Fibroblast of skin of scalp (primary cell): ENCODE measurements around the gene TRAF6. TPM values are rescaled to one million over a fixed set of nuclear protein-coding genes. Genes with fewer than 3 reads are reported as not detected.
"Not testable (repeated sequence)": the region's sequence is repeated elsewhere in the genome, so short reads cannot be mapped to it uniquely, and the experiment has no call there.

Experiments
- DNase-seq: peaks from one replicate; pipeline ENCODE4 v3.0.0-alpha.2; 2013
- polyA plus RNA-seq, 2 experiments: library from polyadenylated mRNA; unstranded; fragments of 120-200 nt; gene quantifications; one replicate each; pipeline ENCODE4 v1.2.1, GENCODE V29; 2013; ENCODE audit not compliant: insufficient read length in 2 of 2

The TRAF6 gene, protein sequence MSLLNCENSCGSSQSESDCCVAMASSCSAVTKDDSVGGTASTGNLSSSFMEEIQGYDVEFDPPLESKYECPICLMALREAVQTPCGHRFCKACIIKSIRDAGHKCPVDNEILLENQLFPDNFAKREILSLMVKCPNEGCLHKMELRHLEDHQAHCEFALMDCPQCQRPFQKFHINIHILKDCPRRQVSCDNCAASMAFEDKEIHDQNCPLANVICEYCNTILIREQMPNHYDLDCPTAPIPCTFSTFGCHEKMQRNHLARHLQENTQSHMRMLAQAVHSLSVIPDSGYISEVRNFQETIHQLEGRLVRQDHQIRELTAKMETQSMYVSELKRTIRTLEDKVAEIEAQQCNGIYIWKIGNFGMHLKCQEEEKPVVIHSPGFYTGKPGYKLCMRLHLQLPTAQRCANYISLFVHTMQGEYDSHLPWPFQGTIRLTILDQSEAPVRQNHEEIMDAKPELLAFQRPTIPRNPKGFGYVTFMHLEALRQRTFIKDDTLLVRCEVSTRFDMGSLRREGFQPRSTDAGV
- 7.7 TPM for polyA plus RNA-seq (2013, experiment 1 of 2; ENCODE audit: insufficient read length)
- polyA plus RNA-seq (2013, experiment 2 of 2; ENCODE audit: insufficient read length) = 8.7 TPM

DNA sequence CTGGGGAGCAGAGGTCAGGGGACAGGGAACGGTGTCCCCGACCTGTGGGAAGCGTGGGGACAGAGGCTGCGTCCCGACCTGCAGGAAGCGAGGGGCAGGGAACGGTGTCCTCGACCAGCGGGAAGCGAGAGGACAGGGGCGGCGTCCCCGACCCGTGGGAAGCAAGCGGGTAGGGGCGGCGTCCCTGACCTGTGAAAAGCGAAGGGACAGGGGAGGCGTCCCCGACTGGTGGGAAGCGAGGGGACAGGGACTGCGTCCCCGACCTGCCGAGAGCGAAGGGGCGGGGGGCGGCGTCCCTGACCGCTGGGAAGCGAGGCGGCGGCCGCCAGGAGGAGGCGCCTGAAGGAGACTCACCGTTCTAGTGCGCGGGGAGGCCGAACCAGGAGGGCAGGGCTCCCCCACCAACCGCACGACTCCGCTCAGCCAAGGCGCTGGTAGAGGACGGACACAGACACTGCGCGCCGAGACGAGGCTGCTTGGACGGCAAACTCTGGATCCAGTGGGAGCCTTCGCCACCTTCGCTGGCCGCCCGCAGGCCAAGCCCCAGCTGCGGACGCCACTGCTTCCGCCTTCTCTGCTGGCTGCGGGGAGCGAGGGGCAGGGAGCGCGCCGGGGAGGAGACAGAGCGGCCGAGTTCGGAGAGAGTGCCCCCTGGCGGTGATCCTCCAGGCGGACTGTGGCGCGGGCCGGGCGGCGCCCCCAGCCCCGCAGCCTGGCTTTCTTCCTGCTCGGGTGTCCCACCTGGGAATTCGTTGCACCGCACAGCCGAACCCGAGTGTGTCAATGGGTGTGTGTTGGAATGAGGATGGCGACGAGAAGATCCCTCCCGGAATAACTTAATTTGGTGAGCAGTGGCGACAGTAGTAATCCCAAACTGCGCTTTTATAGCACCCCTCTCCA, at the start of gene TRAF6:
Gene TRAF6, minus strand, starts transcription at position 579 of the 900 bp plus-strand sequence. CDS start 8,757 bp downstream, outside the sequence.
- DNase-seq = peak; percentile 85

DNA sequence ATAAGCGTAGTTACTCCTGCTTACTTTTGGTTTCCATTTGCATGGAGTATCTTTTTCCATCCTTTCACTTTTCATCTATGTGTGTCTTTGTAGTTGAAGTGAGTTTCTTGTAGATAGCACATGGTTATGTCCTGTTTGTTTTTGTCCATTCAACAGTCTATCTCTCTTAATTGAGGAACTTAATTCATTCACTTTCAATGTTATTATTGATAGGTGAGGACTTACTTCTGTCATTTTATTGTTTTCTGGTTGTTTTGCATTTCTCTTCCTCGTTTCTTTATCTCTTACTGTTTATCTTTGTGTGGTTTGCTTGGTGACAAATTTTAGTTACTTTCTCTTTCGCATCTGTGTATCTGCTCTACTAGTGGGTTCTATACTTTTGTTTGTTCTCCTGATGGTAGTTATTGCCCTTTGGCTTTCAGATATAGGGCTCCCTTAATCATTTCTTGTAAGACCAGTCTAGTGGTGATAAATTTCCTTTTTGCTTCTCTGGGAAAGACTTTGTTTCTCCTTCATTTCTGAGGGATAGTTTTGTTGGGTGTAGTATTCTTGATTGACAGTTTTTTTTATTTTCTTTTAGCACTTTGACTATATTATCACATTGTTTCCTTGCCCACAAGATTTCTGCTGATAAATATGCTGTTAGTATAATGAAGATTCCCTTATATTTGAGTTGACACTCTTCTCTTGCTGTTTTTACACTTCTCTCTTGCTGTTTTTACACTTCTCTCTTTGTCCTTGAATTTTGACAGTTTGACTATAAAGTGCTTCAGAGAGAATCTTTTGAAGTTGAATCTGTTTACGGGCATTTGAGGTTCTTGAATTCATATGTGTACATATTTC, 48.7 kb upstream of the TRAF6 start:
- no peak for DNase-seq

DNA sequence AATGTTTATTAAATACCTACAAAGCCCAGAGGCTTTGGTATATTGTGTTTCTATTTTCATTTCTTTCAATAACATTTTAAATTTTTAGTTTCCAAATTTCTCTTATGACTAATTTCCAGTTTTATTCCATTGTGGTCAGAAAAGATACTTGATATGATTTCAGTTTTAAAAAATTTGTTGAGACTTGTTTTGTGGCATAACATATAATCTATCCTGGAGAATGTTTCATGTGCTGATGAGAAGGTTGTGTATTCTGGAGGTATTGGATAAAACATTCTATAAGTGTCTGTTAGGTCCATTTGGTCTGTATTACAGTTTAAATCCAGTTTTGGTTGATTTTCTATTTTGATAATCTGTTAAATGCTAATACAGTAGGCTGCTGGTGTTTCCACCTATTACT, 47.9 kb upstream of the TRAF6 start:
- DNase-seq = no peak

DNA sequence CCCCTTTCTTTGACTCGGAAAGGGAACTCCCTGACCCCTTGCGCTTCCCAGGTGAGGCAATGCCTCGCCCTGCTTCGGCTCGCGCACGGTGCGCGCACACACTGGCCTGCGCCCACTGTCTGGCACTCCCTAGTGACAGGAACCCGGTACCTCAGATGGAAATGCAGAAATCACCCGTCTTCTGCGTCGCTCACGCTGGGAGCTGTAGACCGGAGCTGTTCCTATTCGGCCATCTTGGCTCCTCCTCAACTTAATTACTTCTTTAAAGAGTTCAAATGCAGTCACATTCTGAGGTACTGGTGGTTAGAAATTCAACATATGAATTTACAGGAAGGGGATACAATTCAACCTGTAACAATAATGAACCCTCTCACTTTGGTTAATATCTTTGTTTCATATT, 47.3 kb upstream of the TRAF6 start:
- DNase-seq = not testable (repeated sequence)

DNA sequence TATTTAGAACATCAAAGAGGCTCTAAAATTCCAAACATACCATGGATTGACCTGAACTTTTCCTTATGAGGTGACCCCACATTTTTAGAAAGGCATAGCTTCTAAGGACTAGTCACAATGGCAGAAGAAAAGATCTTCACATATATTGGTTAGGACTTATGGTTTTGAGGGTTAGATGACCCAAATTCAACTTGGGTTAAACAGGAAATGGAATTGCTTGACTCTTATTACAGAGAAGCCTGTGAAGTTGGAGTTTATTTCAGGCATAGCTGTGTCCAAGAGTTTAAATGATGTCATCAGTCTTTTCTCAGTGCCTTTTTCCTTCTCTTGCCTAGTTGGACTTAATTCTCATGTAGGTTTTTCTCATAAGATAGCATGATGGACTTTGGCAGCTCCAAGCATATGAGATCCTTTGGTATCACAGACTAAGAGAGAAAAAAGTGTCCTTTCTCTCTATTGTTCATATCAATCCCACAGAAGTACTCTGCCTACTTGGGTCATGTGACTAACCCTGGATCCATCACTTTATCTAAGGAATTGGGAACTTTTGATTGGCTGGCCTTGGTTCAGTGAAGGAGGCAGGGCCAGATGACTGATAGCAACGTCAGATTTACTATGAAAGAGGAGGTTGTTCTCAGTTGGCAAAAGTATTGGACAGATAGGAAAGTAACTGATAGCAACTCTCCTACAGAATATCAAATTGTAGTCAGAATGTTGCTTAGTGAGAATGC, 40.5 kb upstream of the TRAF6 start:
- DNase-seq = no peak

DNA sequence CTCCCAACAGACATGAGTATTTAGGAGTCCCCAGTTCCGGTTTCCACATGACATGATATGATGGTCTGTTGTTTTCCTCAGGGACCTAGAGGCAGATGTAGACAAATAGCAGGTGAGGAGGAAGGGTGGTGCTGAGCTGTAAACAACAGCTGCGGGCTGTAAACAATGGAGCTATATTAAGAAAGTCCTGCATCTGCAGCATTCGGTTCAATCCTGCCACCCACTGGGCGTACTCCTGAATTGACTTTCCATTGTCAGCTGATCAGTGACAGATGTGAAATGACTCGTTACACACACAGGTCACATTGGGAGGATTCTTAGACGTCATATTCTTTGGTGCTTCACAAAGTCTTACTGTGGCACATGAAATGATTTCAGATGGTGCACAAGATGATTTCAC, 30.9 kb upstream of the TRAF6 start:
- DNase-seq = peak; percentile 37

DNA sequence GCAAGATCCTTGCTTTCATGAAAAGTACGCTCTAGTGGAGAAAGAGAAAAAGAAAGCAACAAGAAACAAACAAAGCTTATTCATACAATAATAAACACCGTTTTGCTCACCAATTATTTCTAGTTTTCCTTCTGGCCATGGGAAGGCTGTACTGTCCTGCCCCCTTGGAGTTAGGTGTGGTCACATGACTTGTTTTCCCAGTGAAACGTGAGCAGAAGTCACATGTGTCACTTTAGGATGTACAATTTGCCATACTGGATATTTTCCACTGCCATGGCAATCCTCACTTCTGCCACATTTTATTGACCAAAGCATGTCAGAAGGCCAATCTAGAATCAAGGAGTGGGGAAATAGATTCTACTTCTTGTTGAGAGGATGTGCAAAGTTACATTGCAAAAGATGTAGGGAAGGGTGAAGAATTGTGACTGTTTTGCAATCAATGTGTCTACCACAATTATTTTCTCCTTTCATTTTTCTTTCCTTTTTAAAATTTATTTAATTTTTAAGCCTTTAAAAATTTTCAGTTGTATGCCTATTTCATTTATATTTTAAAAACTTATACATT, 24.3 kb upstream of the TRAF6 start:
- no peak for DNase-seq

DNA sequence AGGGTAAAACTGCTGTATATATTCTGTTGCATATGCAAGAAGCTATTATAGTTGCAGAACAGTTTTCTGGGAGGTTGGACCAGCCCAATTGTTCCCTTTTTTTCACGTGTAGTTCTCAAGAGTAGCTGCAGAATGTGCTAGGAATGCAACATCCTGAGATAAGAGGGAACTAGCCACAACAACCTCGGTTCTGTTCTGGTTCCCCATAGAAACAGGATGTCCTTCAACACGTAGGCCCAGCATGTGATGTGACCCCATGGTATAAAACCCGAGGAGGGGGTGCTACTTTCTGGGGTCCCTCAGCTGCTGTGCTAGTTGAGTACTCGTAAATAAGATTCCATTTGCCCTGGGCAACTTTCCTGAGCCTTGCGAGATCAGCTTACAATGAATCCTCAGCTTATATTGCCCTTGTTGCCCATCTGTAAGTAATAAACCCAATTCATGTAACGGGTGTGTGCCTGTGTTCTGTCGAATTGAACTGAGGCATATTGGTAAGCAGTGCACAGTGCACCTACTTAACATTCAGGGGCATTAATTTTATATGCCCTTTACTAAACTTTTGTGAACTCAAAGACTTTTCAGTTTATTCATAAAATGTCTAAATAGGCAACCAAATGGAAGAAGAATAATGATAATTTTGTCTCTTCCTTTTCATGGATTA, 23.0 kb upstream of the TRAF6 start:
- no peak for DNase-seq

DNA sequence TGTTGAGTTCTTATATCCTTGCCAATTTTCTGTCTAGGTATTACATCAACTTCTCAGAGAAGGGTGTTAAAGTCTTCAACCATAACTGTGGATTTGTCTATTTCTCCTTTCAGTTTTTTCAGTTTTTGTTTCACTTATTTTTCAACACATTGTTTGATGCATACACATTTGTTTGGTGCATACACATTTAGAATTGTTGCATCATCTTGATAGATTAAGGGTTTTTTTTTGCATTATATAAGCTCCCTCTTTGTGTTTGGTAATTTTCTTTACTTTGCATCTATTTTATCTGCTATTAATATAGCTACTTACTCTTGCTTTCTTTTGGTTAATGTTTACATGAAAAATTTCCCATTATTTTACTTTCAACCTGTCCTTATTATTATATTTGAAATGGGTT, 20.8 kb upstream of the TRAF6 start:
- no peak for DNase-seq

DNA sequence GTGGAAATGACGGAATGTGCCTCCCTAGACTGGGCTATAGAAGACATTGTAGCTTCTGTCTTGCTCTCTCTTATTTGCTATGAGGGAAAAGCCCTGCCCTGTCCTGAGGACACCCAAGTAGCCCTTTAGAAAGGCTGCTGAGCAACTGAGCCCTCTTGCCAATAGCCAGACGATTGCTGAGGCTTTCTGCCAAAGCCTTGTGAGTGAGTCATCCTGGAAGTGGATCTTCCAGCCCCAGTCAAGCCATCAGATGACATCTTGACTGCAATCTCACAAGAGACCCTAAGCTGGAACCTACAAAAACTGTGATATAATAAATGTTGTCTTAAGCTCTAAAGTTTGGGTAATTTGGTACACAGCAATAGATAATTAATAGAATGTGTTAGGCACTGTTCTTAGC, 3.9 kb upstream of the TRAF6 start:
- no peak for DNase-seq

DNA sequence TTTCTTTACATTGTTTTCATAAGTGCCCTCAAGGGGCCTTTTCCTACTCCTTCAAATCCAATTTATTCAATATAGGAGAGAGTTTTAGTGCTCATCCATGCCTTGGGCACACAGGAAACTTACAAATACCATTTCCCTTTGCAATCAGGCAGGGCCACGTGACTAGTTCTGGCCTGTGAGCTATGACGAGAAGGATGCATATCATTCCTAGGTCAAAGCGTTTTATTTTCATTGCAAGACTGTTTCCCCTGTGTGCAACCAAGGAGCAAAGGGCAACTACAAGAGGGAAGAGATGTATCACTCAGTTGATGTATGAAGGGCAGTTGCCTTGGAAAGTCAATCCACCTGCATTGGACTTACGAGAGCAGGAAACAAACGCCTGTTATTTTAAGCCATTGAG, 1.9 kb upstream of the TRAF6 start:
- DNase-seq = no peak

DNA sequence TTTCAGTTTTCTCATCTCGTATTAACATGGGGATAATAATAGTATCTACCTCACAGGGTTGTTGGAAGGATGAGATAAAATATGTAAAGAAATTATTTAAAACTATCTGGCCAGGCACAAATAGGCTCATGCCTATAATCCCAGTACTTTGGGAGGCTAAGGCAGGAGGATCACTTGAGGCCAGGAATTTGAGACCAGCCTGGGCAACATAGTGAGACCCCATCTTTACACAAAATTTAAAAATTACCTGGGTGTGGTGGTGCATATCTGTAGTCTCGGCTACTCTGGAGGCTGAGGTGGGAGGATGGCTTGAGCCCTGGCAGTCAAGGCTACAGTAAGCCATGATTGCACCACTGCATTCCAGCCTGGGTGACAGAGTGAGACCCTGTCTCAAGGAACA, 990 bp upstream of the TRAF6 start:
- DNase-seq = not testable (repeated sequence)

DNA sequence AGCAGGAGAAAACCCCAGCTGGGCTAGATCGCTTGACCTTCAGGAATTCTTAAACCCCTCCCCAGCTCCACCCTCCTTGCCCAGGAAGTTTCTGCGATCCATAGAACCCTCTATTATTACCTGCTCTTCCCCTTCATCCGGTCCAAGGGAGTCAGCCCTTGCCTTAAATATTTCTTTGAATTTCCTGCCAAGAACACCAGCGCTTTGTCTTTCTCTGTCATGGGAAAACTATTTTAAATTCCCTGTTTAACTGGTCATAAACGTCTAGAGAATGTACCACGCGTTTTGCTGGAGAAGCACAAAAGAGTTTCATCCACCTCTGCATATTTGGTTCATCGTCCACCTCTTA, 496 bp upstream of the TRAF6 start:
- DNase-seq = peak; percentile 32

DNA sequence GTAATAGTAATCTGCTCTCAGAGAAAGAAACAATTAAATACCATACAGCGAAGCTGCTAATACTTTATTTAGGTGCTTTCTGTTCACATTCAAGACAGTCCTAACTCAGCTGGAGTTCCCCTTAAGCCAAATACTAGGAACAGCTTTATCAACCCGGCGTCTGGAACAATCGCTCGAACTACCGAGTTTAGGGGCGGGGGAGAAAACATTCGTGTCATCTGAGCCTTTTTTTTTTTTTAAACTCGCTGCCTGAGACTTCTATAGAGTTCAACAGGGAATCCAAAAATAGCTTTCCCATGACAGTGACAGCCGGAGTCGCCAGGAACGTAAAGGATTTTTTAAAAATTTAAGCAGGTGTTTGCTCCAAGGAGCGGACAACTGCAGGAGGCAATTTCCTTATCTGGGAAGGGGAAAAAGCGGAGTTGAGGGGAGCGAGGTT, 852 bp downstream of the TRAF6 start:
- DNase-seq = peak; percentile 45

DNA sequence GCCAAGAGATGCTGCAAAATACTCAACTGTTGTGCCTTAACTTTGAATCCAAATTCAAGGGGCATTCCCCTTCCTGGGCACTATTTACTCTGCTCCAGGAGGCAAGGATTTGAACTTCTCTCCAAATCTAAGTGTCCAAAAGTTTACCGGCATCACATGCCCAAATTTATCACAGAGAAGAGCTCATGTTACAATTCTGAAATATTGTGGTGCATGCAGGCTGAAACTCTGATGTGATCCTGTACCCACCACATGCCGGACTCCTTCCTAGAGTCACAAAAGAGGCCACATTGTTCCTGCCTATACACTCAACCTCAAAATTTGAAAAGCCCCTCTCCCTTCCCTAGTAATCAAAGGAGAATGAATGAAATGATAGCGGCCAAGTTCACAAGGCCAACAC, 1.3 kb downstream of the TRAF6 start:
- DNase-seq = no peak

DNA sequence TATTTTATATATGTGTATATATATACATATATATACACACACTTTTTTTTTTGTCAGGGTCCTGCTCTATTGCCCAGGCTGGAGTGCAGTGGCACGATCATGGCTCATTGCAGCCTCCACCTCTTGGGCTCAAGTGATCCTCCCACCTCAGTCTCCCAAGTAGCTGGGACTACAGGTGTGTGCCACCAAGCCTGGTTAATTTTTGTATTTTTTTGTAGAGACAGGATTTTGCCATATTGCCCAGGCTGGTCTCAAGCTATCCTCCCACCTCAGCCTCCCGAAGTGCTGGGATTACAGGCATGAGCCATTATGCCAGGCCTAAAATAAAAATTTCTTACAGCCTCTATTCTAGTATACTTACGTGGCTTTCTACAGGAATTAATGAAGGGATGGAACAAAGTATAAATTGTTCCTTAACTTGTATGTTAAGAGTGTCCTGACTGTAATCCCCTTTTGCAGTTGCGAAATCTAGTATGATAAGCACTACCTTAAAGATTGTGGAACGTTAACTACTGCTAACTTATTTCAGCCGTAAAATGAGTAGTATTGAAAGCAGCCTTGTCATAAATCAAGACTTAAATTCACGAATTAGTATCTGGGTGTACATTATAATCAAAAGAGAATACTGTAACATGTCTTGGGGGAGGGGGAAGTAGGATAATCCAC, 2.1 kb downstream of the TRAF6 start:
- no peak for DNase-seq

DNA sequence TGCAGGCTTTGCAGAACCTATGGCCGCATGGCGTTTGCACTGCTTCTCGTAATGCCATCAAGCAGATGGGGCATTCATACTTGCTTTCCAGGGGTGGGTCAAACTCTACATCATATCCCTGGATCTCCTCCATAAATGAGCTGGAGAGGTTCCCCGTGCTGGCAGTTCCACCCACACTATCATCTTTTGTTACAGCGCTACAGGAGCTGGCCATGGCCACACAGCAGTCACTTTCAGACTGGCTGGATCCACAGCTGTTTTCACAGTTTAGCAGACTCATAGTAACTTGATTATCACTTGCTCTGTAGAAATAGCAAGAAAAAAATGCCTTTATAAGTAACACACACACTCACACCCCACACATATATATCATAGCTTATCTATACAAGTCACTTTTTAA, 8.8 kb downstream of the TRAF6 start:
- DNase-seq = no peak

DNA sequence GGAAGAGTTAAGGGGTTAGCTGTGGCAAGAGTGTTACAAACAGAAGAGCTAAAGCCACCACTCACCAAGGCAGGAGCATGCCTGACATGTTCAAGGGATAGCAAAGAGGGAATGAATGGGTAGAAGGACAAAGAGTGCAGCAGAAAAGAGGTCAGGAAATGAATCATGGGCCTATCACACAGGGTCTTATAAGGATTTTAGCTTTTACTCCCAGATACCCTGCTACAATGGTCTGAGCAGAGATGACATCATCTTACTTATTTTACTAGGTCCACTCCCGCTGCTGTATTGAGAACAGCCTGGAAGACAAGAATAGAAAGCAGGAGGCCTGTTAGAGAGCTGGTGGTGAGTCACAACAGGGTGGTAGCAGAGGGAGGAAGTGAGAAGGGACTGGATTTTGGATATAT, 9.8 kb downstream of the TRAF6 start:
- DNase-seq = peak; percentile 91

DNA sequence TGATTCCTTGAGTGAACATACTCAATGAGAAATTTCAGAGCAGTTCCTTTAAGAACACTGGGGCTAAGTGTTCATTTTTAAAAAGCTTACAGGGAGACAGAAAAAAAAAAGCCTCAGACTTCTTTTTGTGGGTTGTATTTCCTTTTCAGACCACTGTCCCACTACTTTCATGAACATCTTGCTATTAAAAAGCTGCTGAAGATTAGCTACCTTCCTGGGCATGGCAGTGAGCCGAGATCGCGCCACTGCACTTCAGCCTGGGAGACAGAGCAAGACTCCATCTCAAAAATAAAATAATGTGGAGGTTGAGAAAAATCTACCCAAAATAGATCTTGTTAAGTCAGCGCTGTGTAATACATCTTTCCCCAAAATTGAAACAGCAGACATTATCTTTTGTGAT, 10.8 kb downstream of the TRAF6 start:
- DNase-seq = no peak

DNA sequence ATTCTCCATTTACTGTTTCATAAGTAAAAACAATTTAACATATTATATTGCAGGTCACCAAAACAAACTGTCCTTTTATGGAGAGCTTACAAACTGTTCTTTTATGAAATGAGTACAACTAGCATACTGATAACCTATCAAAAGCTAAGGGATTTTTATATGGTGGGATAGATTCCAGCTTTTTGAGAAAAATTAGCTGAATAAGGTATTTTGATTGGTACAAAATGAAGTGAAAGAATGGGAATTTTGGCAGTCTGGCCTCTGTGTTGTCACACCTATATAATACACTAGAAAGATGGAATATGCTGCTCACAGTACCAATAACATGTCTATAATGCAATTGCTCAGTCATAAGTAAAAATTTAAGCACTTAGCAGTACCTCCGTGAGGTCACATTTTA, 11.4 kb downstream of the TRAF6 start:
- no peak for DNase-seq
